Adrenal gland (tissue), 12 donors: ENCODE data around the gene ANKRD55. TPM values are rescaled to one million over a fixed set of nuclear protein-coding genes. Genes with fewer than 3 reads are reported as not detected.
"Not testable (repeated sequence)": the region's sequence is repeated elsewhere in the genome, so short reads cannot be mapped to it uniquely, and the experiment has no call there.

Source experiments
- DNase-seq, 7 donors: peaks; one replicate each; pipeline ENCODE4 v3.0.0-alpha.2; 2019 to 2020
- H3K27ac ChIP-seq, 5 donors: fragments of 200-600 bp; sonication (generic) in 4 of 5; 1 replicate in 3 of 5; 2 replicates in 2 of 5; pipeline versions ENCODE4 v1.5.1 to v1.8.0; 2016 to 2020; ENCODE audit warnings: mild to moderate bottlenecking in 1 of 5
- H3K27me3 ChIP-seq: fragments of 200-600 bp; 2 replicates; pipeline ENCODE4 v1.8.0; 2021
- H3K36me3 ChIP-seq, 2 donors: fragments of 200-600 bp; replicated peaks in 1 of 2; 1 replicate in 1 of 2; 2 replicates in 1 of 2; pipeline versions ENCODE4 v1.5.1 to v1.8.0; 2018 to 2022
- H3K4me1 ChIP-seq, 2 donors: fragments of 200-600 bp; replicated peaks in 1 of 2; 1 replicate in 1 of 2; 2 replicates in 1 of 2; pipeline versions ENCODE4 v1.5.1 to v1.8.0; 2018 to 2021
- H3K4me3 ChIP-seq, 4 donors: fragments of 200-600 bp; sonication (generic) in 3 of 4; one replicate each; pipeline ENCODE4 v1.5.1; 2016 to 2018
- H3K9me3 ChIP-seq, 3 donors: fragments of 200-600 bp; sonication (generic) in 1 of 3; replicated peaks in 1 of 3; 1 replicate in 2 of 3; 2 replicates in 1 of 3; pipeline versions ENCODE4 v1.5.1 to v1.8.0; 2016 to 2021
- CTCF ChIP-seq, 6 experiments: fragments of 450-650 bp in 4 of 6; fragments of 200-600 bp in 2 of 6; sonication (generic) in 1 of 6; IDR thresholded peaks; 1 replicate in 5 of 6; 2 replicates in 1 of 6; pipeline versions ENCODE4 v1.5.1 to v1.8.0; 2016 to 2021; ENCODE audit warnings: antibody characterized with exemption in 6 of 6, mild to moderate bottlenecking in 2 of 6, moderate library complexity in 1 of 6
- POLR2A ChIP-seq, 2 donors: fragments of 450-650 bp; IDR thresholded peaks; one replicate each; pipeline ENCODE4 v1.6.1; 2017; ENCODE audit warnings: antibody characterized with exemption in 2 of 2, mild to moderate bottlenecking in 2 of 2, moderate library complexity in 1 of 2
- WGBS, 4 donors: extraction: QIAGEN DNeasy Blood & Tissue Kit in 2 of 4; methylation state at CpG; one replicate each; pipeline versions ENCODE4 v1.1.5 to v1.1.7; 2013 to 2017; 5-methylcytosine and 5-hydroxymethylcytosine counted together
- intact Hi-C, 2 donors: fragments of 100-400 bp; cut with DNase I; formaldehyde crosslinking; loops; one replicate each; pipeline versions ENCODE4 v1.14.1 to v1.15.0; 2022 to 2023
- polyA plus RNA-seq, 3 donors: library from polyadenylated mRNA; stranded (reverse); fragments of 200-250 nt in 2 of 3; fragments of 350-450 nt in 1 of 3; fragmentation: Illumina TruSeq in 1 of 3; extraction: RNeasy Lipid Tissue Mini Kit (QIAGEN cat#74804) in 1 of 3; gene quantifications; one replicate each; pipeline ENCODE4 v1.2.3, GENCODE V29; 2013 to 2014
- total RNA-seq, 9 donors: library from RNA; depleted of rRNA in 4 of 9; stranded (reverse); fragments of >200 nt in 4 of 9; fragments of 120-200 nt in 1 of 9; fragmentation: NEBNext Ultra II Directional in 1 of 9; extraction: Animal tissue kit (Norgen Biotek cat#: 25700) in 1 of 9; gene quantifications; one replicate each; pipeline versions ENCODE4 v1.1.0 to v1.2.4, GENCODE V29; 2013 to 2023
- donor health status: healthy with polysubstance abuse.
- donor health status: Bipolar disorder and iron deficiency.
- donor health status: DM: yes; HTN: yes; CAD: no.
- donor health status: DM: no; HTN: no; CAD: no.
- donor health status: DM: no; HTN: no; CAD: no.
- donor health status: DM: yes; HTN: yes; CAD: no.

The ANKRD55 gene
- total and polyA plus RNA-seq, 12 donors = 0.03 to 0.81 (median 0.29) TPM; not detected in 4

- Histone ChIP-seq H3K27me3 (no peaks in the 10 kb centered on the region), H3K4me1 (peaks cover 0 to 4% of the 10 kb centered on the region in 2 donors), H3K4me3 (no peak overlapping the region), H3K36me3 (no peaks in the 10 kb centered on the region), H3K9me3 (no peaks in the 10 kb centered on the region), H3K27ac (no peak overlapping the region)
- intact Hi-C loops = no loop called here
- DNase-seq = no peak
- 65 to 69% (median 67%) methylated on average over 6 of the region's 6 CpGs for WGBS, 4 donors
- TF ChIP-seq POLR2A (IDR thresholded peaks at IDR 0.05) (no peak), CTCF (IDR thresholded peaks at IDR 0.05) (no peak)
These were observed 127.4 kb downstream of the ANKRD55 start for GRCh38 chr5:56105511-56106291.

GRCh38 chr5:56102889-56103288 is 130.2 kb downstream of the ANKRD55 start:
- WGBS, 4 donors = 23 to 33% (median 32%) methylated on average over 1 of the region's 1 CpG; no CpG with 5 or more reads in 1 of the 4 donors
- intact Hi-C loops = no loop called here

GRCh38 chr5:56102207-56102606 is 130.9 kb downstream of the ANKRD55 start:
- H3K27me3 ChIP-seq, H3K9me3 ChIP-seq, DNase-seq, H3K36me3 ChIP-seq, intact Hi-C loops, H3K27ac ChIP-seq, H3K4me3 ChIP-seq: not testable (repeated sequence)
- 90 to 92% (median 91%) methylated on average over 9 of the region's 9 CpGs for WGBS, 4 donors
- H3K4me1 ChIP-seq = peaks cover 9 to 23% of the 10 kb centered on the region in 2 donors

More at GRCh38 chr5:56102889-56103288, 130.2 kb downstream of the ANKRD55 start:
- Histone ChIP-seq H3K9me3 (no peaks in the 10 kb centered on the region), H3K36me3 (no peaks in the 10 kb centered on the region), H3K27ac (no peak overlapping the region), H3K27me3 (no peaks in the 10 kb centered on the region), H3K4me1 (peaks cover 9 to 23% of the 10 kb centered on the region in 2 donors), H3K4me3 (no peak overlapping the region)
- DNase-seq = peak in 4 of 7 donors; percentile 31 to 47 (median 41)
- TF ChIP-seq POLR2A (IDR thresholded peaks at IDR 0.05) (no peak), CTCF (IDR thresholded peaks at IDR 0.05) (no peak)

- Histone ChIP-seq H3K4me3 (no peak overlapping the region), H3K9me3 (no peaks in the 10 kb centered on the region), H3K36me3 (no peaks in the 10 kb centered on the region), H3K27ac (no peak overlapping the region), H3K4me1 (peaks cover 9 to 23% of the 10 kb centered on the region in 2 donors), H3K27me3 (no peaks in the 10 kb centered on the region)
- intact Hi-C loops = no loop called here
- 86 to 93% (median 89%) methylated on average over 3 of the region's 3 CpGs for WGBS, 4 donors
- TF ChIP-seq CTCF (IDR thresholded peaks at IDR 0.05) (no peak), POLR2A (IDR thresholded peaks at IDR 0.05) (no peak)
- DNase-seq = no peak
These were observed 131.9 kb downstream of the ANKRD55 start for GRCh38 chr5:56101180-56101579.
